GM13976 (cell line): ENCODE measurements around the gene CPNE1.

Experiments used
- DNase-seq: peaks from one replicate; pipeline ENCODE4 v3.0.0; 2012; ENCODE audit warnings: low spot score
- CTCF ChIP-seq: IDR thresholded peaks from 2 replicates; pipeline ENCODE4 v1.5.1; 2012; ENCODE audit warnings: borderline replicate concordance, mild to moderate bottlenecking; ENCODE audit not compliant: insufficient read depth; ENCODE audit errors: extremely low read depth, missing control alignments, control extremely low read depth
- in situ Hi-C: fragments of 300-500 bp; cut with MboI; formaldehyde crosslinking; loops from one replicate; pipeline ENCODE4 v1.12.0; 2022; ENCODE audit warnings: low sequenced_read_pairs, mixed read lengths, inconsistent platforms; ENCODE audit not compliant: unreplicated experiment

The CPNE1 gene

GRCh38 chr20:35621560-35621946, 43.1 kb downstream of the CPNE1 start:
- TF ChIP-seq CTCF = no peak
- no peak for DNase-seq
- in situ Hi-C loops = no loop called here

- TF ChIP-seq CTCF = no peak
- no peak for DNase-seq
- in situ Hi-C loops = no loop called here
Observed at GRCh38 chr20:35620818-35621559, 43.7 kb downstream of the CPNE1 start.

GRCh38 chr20:35619196-35620095, 45.3 kb downstream of the CPNE1 start:
- DNase-seq = peak; percentile 85
- in situ Hi-C loops = no loop called here
- TF ChIP-seq CTCF = peak; percentile 75

- no peak for DNase-seq
- no peak for TF ChIP-seq CTCF
- in situ Hi-C loops = no loop called here
Observed at GRCh38 chr20:35618263-35619131, 46.2 kb downstream of the CPNE1 start.

- peak; percentile 68 for DNase-seq
- peak; percentile 16 for TF ChIP-seq CTCF
- in situ Hi-C loops = no loop called here
Observed at GRCh38 chr20:35617397-35618262, 47.1 kb downstream of the CPNE1 start.
